ENCODE results near the gene RABGEF1.

GRCh38 chr7:66778201-66778600, 37.7 kb downstream of the RABGEF1 start:
- TF ChIP-seq CTBP1 (IDR thresholded peaks at IDR 0.05; ENCODE audit: borderline replicate concordance) (no peak), SP1 (IDR thresholded peaks at IDR 0.05) (no peak), ELF4 (IDR thresholded peaks at IDR 0.05) (no peak), FOXK2 (IDR thresholded peaks at IDR 0.05) (no peak), BHLHE40 (IDR thresholded peaks at IDR 0.05; ENCODE audit: borderline replicate concordance) (no peak), FOXM1 (IDR thresholded peaks at IDR 0.05; ENCODE audit: borderline replicate concordance) (no peak)

Measured in HEK293T (cell line).